NCI-H2107 treated with DMSO at 0.1 percent for 48 hours (cell line): ENCODE results near the gene CAV3.

Experiments used
- DNase-seq: peaks from one replicate; lab custom pipeline; 2025; ENCODE audit not compliant: unreplicated experiment; lab: John Stamatoyannopoulos, UW

Gene CAV3

GRCh38 chr3:8734908-8735307 is 1.3 kb downstream of the CAV3 start:
- no peak for DNase-seq

- no peak for DNase-seq
Measured at GRCh38 chr3:8736436-8736835, 2.8 kb downstream of the CAV3 start.

- DNase-seq, result no peak
Measured at GRCh38 chr3:8737301-8737700, 3.7 kb downstream of the CAV3 start.

- no peak for DNase-seq
Measured at GRCh38 chr3:8737823-8738222, 4.2 kb downstream of the CAV3 start.

GRCh38 chr3:8738639-8739038 is 5.0 kb downstream of the CAV3 start:
- DNase-seq, result no peak

GRCh38 chr3:8739757-8740504 is 6.3 kb downstream of the CAV3 start:
- DNase-seq, result no peak

GRCh38 chr3:8741581-8742261 is 8.1 kb downstream of the CAV3 start:
- no peak for DNase-seq

GRCh38 chr3:8743021-8743601 is 9.5 kb downstream of the CAV3 start:
- no peak for DNase-seq

- no peak for DNase-seq
Measured at GRCh38 chr3:8743911-8744310, 10.3 kb downstream of the CAV3 start.

GRCh38 chr3:8745619-8746370 is 12.2 kb downstream of the CAV3 start:
- DNase-seq, result no peak

- DNase-seq, result no peak
Measured at GRCh38 chr3:8746780-8747345, 13.3 kb downstream of the CAV3 start.

- DNase-seq, result no peak
Measured at GRCh38 chr3:8749316-8749715, 15.7 kb downstream of the CAV3 start.

- no peak for DNase-seq
Measured at GRCh38 chr3:8752832-8753231, 19.2 kb downstream of the CAV3 start.

GRCh38 chr3:8755097-8755496 is 21.5 kb downstream of the CAV3 start:
- no peak for DNase-seq

- DNase-seq, result no peak
Measured at GRCh38 chr3:8755564-8756237, 22.1 kb downstream of the CAV3 start.

- no peak for DNase-seq
Measured at GRCh38 chr3:8756671-8757070, 23.1 kb downstream of the CAV3 start.

GRCh38 chr3:8757551-8758518 is 24.2 kb downstream of the CAV3 start:
- DNase-seq, result no peak

- no peak for DNase-seq
Measured at GRCh38 chr3:8759038-8759707, 25.6 kb downstream of the CAV3 start.

- no peak for DNase-seq
Measured at GRCh38 chr3:8760091-8760490, 26.5 kb downstream of the CAV3 start.
